NT2/D1 (cell line): ENCODE results near the gene GMPR.

Source experiments
- YY1 ChIP-seq: IDR thresholded peaks from 2 replicates; pipeline ENCODE4 v1.6.1; 2011; ENCODE audit not compliant: insufficient read length, insufficient read depth
- ZNF274 ChIP-seq: IDR thresholded peaks from 2 replicates; pipeline ENCODE4 v1.6.1; 2011; ENCODE audit warnings: mild to moderate bottlenecking, low read depth, low read length

DNA sequence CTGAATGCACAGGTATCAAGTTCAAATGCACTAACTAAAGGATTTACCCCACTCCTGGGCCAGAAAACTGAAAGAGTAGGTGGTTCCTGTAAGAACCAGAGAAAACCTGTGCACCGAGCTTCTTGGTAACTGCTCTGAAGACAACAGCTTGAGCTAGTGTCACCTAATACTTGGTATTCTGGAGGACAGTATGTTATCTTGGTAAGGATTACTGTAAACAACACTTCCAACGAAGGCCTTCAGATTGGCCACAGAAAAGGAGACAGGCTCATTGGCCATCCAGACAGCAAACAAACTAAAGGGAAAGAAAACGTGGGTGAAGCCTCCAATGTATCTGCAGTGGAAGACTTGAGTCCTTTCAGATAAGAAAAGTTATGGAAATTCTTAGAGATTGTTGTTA is 61.5 kb downstream of the GMPR start:
- TF ChIP-seq ZNF274 (no peak), YY1 (no peak)
